GM21825 (cell line): Measurements from ENCODE around the gene ANXA9.

Experiments used
- ATAC-seq: cut with Tn5 transposase; IDR thresholded peaks from one replicate; pipeline ENCODE4 v1.9.1; 2021; ENCODE audit warnings: mild to moderate bottlenecking, moderate library complexity; ENCODE audit not compliant: unreplicated experiment

Gene ANXA9

DNA sequence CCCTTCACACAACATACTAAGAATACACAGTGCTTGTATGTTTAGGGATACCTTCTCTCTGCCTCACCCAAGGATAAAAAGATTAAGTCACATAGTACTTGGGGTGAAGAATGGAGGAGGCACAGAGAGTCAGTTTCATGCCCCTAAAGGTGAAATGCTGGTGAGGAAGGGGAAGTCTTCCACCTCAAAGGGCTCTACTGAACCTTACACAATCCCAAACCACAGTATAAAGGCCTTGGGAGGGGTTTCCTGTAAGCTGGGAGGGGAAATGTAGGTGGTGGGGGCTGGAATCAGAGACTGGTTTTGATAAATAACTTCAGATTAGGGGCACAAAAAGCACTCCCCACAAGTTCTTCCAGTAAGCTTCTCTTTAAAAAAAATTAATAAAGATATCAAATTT is 21.1 kb downstream of the ANXA9 start:
- ATAC-seq: no peak

DNA sequence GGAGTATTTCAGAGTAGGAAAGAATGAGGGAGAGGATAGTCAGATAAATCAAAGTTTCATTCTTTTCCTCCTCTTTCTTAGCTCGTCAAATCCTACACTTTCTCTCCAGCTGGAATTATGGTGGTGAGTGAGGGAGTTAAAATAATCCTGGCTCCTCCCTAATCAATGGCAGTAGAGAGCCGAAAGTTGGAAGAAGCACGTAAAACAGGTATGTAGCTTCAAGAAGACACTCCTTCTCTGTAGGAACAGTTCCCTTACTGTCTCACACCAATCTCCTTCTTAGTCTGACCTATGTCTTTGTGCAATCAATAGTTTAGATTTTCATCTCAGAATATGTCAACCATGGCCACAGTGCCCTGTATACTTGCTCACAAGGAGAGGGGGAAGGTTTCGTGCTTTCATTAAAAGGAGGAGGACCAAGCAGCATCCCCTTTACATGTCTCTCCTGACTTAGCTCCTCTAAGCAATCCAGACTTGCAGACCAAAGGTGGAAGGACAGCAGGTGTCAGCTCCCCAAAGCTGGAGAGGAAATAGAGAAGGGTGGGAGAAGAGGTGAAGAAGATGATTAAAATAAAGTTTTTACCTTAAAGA is 23.7 kb downstream of the ANXA9 start:
- no peak for ATAC-seq

DNA sequence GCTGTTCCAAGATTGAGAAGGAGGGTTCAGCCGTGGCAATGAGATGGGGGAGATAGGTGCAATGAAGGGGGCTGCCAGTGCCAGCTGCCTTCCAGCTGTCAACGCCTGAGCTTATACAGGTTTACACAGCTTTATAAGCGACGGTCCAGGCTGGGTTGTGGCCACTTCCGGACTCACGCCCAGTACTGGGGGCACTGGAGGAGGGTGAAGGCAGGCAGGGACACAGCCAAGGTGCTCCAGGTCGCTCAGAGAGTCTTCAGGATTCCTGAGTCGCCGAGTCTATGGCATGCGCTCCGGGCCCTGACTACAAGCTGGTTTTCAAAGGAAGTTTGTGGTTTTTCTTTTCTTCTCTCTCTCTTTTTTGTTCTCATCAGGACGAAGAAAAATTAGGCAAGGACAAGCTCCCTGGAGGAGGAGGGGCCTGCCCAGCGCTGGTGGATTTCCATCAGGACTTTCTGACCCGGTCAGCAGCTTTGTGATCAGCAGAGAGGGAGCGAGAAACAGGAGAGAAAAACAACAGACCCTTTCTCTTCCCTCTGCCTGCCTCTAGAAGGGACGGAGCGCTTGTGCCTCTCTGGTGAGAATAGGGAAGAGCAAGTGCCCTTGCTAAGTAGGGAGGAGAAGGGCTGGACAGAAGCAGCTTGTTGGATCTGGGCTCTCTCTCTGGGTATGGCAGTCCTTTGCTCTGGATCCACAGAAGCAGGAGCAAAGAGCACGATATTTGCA is 24.4 kb downstream of the ANXA9 start, which contains the start of gene MINDY1:
MINDY1 (minus strand) TSS at position 576 of the 726 bp plus-strand sequence. CDS start 4,285 bp downstream, outside the sequence.
- peak; percentile 34 for ATAC-seq

DNA sequence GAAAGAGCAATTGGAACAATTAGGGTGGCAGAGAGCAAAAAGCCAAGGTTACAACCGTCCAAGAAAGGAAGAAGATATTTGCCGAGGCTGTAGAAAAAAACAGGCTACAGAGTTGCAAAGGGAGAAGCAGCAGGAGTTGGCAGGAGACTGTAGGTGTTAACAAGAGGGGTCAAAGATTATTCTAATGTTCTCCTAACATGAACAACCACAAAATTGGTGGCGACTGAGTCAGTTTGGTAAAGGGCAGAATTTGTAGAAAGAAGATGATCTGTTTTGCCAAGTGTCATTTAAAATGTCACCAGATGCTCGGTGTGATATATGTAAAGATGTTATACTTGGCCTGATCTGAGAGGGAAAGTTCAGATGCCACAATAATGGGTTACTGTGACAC is 25.8 kb downstream of the ANXA9 start:
- no peak for ATAC-seq

DNA sequence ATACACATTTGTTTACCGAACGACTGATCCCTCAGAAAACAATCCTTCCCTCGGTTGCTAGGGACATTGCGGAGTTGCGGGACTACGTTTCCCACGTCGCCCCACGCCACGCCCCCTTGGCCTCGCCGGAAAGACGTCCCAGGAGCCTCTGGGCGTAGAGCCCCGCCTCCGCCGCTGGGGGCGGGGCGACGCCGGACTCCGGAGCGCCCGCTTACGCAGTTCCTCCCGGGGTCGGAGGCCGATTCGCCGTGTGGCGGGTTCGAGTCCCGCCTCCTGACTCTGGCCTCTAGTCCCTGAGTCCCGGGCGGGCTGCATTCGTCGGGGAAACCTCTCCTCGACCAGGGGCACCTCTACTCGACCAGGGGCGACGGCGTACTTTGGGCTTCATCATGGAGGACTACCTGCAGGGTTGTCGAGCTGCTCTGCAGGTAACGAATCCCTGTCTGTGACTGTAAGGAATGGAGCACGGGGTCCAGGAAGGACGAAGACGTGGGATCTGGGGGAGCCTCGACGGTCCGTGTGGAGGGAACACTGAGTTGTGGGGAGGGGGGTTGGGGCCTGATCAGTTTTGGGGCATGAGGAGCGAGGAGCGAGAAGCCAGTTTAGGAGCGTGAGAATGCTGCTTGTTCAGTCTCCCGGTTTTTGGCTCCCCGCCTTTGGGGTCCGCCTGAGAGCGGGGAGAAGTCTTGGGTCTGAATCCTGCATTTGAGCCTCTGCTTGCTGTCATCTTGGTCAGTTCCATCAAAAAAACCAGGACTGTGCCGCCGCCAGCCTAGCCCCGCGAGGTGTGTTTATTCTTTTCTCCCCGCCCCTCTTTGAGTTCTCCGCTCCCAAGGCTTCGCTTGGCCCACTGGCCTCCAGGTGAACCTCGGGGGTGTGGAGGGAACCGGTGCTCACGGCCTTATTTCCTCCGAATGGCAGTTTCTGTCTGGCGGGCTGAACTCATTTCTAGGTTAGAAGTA is 26.4 kb downstream of the ANXA9 start, which contains the start of gene PRUNE1:
PRUNE1 (plus strand) TSS at position 206 of the 962 bp plus-strand sequence; CDS start at position 390, 184 bp downstream.
- peak; percentile 65 for ATAC-seq

DNA sequence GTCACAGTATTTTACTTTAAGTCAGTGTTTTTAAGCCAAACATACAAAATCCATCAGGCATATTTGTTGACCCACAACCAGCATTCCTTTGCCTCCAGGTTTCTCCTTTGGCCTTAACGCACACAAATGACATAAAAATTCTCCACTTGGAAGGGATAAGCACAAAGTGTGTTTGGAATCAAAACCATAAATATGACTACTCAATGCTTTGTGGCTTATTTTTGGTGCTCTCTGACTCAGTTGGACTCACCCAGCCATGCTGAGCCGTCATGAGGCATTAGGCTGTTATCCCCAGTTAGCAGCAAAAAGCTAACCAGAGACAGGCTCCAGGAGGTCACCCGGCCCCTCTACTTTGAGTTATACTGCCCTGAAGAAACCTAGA is 27.1 kb downstream of the ANXA9 start:
- no peak for ATAC-seq

DNA sequence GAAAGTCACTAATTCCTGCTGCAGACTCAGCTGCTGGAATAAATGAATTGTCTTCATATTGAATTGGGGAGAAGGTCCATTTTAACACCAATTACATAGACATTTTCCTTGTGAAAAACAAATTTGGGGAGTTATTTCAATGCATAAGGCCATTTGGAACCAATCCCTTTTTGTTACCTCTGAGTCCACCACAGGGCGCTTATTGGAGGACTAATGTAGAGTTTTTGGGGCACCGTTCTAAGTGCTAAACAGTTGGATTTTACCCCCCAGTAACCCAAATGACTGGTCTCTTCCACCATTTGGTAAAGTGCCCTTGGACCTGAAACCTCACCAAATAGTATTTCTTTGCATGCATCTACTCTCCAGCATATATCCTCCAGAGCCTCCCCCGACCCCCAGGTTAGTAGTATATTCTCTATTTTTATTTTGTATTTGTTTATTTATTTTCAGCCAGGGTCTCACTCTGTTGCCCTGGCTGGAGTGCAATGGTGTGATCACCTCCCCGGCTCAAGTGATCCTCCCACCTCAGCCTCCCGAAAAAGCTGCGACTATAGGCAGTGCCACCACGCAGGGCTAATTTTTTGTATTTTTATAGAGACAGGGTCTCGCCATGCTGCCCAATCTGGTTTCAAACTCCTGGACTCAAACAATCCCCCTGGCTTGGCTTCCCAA is 27.7 kb downstream of the ANXA9 start:
- no peak for ATAC-seq

DNA sequence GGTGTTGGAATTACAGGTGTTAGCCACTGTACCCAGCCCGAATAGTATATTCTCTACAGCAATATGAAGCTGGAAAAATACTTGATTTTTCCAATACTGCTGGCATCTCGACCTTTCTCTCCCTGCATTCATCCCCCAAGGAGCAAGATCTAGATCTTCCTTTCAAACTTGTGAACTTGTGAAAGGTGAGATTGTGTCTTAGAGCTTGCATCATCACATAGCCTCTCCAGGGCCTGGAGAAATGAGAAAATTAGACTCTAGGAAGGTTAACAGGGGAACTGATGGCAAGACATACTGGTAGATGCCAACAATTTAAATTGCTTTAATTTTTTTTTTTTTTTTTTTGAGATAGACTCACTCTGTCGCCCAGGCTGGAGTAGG is 28.2 kb downstream of the ANXA9 start:
- no peak for ATAC-seq

DNA sequence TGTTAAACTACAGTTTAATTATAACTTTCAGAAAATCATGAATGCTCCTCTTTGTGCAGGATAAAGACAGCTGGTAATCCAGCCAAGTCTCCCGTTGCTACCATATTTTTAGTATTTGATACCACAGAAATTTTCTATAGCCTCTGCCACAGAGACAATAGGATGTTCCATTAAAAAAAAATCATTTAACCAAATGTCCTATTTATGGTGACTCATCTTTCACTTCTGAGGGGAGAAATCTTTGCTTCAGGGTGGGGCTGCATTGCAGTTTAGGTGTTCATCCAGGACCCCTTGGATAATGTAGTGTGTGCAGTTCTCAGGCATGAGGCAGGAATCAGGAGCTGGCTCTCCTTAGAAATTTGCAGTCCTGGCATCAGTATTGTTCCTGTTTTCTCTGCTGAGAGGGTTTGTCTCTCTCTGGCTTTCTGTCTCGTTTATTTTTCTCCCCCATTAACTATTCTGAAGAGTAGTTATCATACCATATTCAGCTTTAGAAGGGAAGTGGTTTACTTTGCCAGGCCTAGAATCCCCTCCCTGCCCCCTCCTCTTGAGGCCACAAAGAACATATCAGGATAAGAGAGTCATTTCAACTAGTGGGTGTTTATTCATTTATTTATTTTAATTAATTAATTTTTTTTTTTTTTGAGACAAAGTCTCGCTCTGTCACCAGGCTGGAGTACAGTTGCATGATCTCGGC is 29.2 kb downstream of the ANXA9 start:
- ATAC-seq: no peak

DNA sequence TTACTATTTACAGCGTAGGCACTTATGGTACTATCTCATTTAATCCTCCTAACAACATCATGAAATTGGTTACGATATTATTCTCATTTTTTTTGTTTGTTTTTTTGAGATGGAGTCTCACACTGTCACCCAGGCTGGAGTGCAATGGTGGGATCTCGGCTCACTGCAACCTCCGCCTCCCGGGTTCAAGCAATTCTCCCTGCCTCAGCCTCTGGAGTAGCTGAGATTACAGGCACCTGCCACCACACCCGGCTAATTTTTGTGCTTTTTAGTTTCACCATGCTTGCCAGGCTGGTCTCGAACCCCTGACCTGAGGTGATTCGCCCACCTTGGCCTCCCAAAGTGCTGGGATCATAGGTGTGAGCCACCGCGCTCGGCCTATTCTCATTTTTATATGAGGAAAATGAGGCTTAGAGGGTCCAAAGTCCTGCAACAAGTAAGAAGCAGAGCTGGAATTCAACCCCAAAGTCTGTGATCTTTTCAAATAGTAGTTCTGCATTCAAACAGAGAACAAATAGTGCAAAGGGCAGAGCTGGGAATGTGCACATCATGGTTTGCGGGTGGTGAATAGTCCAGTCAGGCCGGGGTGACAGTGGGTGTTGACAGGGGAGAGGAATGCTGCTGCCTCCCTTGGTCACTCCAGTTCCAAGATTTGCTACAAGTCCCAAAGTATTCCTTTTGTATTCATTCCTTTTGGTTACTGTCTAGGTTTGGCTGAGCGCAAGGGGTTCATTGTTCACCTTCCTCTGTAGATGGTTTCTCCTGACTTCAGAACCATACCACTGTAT is 30.8 kb downstream of the ANXA9 start:
- ATAC-seq: no peak

DNA sequence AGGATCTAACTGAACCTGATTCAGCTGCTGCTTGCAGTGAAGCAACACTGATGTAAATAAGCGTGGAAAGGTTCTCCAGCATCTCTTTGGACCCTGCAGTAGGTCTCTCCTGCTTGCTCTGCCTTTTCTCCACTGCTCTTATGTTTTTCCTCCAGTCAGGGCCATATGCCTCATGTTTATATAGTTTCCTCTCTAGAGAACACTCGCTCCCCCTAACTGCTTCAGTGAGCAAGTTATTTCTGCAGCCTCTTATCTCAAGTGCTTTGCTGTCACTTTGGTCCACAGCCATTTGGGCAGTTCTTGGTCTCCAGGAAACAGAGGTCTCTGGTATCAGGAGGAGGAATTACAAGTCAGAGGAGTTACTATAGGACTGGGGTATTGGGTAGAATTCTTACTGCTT is 31.4 kb downstream of the ANXA9 start:
- no peak for ATAC-seq

DNA sequence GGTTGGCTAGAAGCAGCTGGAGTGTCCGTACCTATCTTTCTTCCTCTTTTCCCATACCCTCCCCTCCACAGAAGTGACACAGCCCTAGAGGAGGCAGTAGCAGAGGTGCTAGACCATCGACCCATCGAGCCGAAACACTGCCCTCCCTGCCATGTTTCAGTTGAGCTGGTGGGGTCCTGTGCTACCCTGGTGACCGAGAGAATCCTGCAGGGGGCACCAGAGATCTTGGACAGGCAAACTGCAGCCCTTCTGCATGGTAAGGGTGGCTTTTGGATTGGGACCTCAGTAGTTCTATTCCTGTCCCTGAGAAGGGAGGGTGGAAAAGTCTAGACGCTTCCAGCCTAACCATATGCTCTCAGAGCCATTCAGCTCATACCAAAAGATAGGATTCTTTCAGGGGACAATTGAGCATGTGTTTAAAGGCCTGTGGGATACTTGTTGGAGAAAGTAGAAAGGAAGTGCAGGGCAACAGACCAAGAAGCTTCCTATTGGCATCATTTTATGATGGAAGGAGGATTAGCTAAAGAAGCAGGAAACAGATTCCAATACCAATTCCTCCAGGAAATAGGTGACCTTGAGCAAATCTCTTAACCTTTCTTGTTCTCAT is 42.6 kb downstream of the ANXA9 start:
- no peak for ATAC-seq

DNA sequence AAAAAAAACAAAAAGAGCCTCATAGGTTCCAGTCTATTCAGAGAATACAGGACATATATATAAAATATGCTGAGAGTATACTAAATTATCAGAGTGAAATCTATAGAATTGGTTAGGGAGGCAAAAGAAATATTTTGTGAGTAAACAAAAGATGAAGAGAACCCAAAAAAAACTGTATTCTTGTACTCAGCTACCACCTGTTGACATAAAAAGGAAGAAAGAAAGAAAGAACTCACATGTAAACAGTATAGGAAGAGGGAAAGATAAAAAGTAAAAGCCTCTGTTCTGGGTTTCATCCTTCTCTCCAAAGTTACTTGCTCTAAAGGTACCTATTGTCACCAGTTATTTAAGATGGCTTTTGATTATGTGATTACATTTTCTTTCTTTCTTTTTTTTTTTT is 44.4 kb downstream of the ANXA9 start:
- ATAC-seq: no peak

DNA sequence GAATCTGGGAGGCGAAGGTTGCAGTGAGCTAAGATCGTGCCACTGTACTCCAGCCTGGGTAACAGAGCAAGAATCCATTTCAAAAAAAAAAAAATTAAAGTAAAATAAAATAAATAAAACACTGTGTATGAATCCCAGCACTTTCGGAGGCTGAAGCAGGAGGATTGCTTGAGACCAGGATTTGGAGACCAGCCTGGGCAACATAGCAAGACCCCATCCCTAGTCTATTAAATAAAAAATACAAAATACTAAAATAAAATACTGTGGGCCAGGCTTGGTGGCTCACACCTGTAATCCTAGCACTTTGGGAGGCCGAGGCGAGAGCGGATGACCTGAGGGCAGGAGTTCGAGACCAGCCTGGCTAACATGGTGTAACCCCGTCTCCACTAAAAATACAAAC is 50.1 kb downstream of the ANXA9 start:
- no peak for ATAC-seq

DNA sequence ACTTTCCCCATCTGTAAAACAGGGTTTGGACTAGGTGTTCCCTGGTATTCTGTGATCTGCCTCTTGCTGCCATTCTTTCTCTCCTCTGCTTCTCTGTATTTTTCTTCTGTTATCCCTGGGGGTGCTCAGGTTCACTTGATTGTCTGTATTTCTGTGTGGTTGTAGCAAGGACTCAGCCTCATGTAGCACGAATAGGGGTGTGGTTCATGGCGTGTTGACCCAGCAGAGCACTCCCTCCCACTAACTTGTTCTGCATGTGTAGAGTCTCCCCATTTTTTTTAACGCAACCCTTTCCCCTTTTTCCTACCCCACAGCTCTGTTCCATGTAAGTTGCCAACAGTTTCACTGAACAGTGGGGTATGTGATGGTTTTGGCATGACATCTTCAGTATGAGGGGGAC is 53.1 kb downstream of the ANXA9 start:
- ATAC-seq: no peak

DNA sequence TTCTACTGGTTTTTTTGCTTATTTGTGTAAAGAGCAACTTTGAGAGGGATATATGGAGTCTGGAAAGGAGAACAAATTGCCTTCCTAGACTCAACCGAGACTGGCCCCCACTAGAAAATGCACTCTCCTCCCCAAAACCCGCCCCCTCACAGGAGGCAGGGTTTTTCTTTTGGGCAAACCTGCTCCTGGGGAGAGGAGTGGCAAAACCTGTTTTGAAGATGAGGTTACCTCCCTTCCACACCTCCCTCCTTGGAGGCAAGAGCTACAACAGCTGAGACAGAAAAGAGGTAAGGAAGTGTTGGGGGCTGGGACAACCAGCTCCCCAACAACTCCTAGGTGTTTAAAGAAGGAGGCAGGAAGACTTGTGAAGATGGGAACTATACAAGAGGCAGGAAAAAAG is 54.3 kb downstream of the ANXA9 start, which contains the start of gene BNIPL:
BNIPL (plus strand) TSS at position 231 of the 400 bp plus-strand sequence; CDS start at position 371, 140 bp downstream.
- ATAC-seq: no peak

DNA sequence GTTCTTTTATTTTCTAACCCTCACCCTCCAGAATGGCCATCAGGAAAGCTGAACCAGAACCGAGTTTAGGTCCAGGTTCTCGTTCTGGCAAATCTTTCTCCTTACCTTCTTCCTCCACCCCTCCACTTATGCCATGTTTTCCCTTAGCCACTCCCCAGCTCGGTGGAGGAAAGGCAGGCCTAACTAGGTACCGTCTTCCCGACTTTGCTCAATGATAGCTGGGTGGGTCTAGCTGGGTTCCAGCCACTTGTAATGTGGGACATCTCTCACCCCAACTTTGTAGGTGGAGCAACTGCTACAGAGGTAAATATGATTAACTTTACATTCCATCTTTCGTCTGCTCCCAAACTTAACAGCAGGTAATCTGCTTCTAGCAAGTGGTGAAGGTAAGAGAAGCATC is 54.9 kb downstream of the ANXA9 start:
- ATAC-seq: no peak

DNA sequence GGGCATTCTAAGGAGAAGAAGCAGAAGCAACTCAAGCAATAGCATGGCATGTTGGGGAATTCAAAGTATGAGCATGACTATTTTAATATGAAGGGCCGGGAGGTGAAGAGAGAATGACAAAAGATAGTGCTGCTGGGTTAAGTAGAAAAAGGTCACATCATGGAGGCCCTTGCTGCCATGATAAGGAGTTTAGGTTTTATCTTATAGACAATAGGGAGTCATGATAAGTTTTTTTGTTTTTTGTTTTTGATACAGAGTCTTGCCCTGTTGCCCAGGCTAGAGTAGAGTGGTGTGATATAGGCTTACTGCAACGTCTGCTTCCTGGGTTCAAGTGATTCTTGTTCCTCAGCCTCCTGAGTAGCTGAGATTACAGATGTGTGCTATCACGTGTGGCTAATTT is 57.4 kb downstream of the ANXA9 start:
- ATAC-seq: no peak

DNA sequence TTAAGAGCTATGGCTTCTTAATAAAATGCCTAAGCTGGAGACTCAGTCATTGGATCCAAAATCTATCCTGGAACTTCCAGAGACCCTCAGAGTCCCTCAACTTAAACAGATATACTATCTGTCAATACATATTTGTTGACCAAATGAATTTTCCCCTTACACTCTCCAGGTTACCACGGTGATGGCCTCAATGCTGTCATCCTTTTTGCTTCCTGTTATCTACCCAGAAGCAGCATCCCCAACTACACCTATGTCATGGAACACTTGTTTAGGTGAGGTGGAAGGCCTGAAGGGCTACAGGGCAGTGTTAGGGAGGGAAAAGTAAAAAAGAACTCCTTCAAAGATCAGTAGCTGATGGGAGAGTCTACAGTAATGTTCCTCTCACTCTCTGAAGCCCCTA is 61.1 kb downstream of the ANXA9 start:
- no peak for ATAC-seq
